GM21825 (cell line): ENCODE data around the gene DDX42.

Experiments
- ATAC-seq: cut with Tn5 transposase; IDR thresholded peaks from one replicate; pipeline ENCODE4 v1.9.1; 2021; ENCODE audit warnings: mild to moderate bottlenecking, moderate library complexity; ENCODE audit not compliant: unreplicated experiment

Gene DDX42

DNA sequence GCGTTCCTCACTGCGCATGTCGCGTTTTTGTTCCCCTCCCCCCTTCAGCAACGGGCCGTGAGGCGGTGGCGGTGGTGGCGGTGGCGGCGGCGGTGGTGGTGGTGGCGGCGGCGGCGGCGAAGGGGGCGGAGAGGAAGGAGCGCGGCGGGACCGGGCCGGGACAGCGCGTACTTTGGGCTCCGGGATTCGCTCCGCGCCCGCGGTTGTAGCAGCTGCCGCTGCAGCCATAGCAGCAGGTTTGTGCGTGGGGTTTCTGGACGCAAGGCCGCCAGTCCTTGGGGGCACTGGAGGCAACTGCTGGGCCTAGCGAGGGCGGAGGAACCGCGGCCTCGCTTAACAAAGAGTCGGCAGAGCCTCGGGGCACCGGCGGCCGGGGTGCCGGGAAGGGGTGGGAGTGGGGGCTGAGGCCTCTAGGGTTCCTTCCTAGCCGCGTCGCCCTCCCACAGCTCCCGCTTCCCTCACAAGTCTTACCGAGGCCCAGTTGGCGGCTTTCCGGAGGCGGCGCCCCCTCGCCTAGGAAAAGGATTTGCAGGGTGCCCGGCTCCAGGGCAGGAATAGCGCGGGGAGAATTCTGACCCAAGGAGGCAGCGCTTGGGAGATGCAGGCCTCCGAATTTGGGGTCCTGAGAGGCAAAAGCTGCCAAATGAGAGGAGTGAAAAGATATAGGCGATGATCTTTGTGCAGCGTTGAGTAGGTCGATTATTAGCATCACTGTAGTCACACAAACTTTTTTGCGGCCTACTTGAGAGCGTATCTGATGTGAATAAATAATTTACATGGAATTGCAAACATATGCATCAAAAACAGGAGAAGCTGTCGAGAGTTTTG lies at the start of gene DDX42:
TSS of gene DDX42 (plus strand) at position 30 of the 828 bp plus-strand sequence. CDS start 12,880 bp downstream, outside the sequence.
- ATAC-seq, result peak; percentile 8

DNA sequence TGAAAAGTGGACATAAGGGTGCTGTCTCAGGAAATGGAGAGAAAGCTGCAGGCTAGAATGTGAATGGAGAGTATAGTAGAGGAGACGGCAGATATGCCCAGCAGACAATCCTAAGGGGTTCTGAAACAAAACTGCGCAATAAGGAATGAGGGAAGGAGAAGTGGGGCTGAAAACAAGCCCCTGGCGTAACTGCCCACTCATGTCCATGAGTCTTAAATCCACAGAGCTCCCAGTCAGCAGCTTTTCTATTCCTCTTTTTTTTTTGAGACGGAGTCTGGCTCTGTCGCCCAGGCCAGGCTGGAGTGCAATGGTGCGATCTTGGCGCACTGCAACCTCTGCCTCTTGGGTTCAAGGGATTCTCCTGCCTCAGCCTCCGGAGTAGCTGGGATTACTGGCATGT lies 38.3 kb upstream of the DDX42 start:
- no peak for ATAC-seq

- ATAC-seq, result no peak
These were observed 33.4 kb upstream of the DDX42 start for GRCh38 chr17:63740464-63741142.

DNA sequence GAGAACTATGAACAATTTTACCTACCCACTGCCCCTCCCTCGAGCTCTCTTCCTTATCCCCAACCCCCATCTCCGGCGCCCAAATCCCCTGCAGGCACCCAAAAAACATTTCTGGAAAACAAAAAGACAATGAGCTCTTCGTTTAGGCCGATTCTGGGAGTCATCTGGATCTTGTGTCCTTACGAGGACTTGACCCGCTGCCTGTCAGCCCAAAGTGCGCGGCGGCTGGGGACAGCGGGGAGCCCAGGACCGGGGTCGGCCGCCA lies 32.9 kb upstream of the DDX42 start:
- ATAC-seq, result no peak

GRCh38 chr17:63741408-63742173 lies 32.4 kb upstream of the DDX42 start, which contains the start of gene STRADA:
TSS of gene STRADA (minus strand) at chr17:63741799. CDS start at chr17:63728369, 13,430 bp downstream.
- ATAC-seq, result peak; percentile 89

GRCh38 chr17:63751806-63752205 lies 22.2 kb upstream of the DDX42 start:
- no peak for ATAC-seq

GRCh38 chr17:63752707-63753106 lies 21.3 kb upstream of the DDX42 start:
- no peak for ATAC-seq

- ATAC-seq, result no peak
These were observed 20.8 kb upstream of the DDX42 start for GRCh38 chr17:63753215-63753614.

GRCh38 chr17:63754046-63754445 lies 19.9 kb upstream of the DDX42 start:
- ATAC-seq, result no peak

GRCh38 chr17:63758428-63758827 lies 15.5 kb upstream of the DDX42 start:
- no peak for ATAC-seq

DNA sequence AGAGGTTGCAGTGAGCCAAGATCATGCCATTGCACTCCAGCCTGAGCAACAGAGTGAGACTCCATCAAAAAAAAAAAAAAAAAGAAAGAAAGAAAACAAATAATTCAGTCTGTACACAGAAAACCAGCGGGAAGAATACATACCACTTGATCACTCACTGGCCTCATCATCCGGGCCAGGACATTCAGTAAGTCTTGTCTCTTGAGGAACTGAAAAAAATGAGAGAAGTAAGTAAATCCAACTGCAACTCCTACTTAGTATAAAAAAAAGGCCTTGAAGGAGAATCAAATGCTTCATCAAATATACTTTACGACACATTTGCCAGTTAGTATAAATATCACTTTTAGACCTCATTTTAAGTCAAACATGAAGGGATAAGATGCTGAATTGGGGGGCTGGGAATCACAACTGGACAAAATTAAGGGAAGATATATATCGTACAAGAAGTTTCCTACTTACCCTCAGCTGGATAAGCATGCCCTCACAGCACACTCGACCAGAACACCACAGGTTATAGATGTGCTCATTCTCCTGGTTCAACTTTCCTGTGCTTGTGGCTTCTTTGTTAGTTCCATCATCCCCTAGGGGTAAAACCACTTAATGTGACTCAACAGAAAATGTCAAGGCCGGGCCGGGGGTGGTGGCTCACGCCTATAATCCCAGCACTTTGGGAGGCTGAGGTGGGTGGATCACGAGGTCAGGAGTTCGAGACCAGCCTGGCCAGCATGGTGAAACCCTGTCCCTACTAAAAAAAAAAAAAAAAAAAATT lies 13.0 kb upstream of the DDX42 start:
- no peak for ATAC-seq

DNA sequence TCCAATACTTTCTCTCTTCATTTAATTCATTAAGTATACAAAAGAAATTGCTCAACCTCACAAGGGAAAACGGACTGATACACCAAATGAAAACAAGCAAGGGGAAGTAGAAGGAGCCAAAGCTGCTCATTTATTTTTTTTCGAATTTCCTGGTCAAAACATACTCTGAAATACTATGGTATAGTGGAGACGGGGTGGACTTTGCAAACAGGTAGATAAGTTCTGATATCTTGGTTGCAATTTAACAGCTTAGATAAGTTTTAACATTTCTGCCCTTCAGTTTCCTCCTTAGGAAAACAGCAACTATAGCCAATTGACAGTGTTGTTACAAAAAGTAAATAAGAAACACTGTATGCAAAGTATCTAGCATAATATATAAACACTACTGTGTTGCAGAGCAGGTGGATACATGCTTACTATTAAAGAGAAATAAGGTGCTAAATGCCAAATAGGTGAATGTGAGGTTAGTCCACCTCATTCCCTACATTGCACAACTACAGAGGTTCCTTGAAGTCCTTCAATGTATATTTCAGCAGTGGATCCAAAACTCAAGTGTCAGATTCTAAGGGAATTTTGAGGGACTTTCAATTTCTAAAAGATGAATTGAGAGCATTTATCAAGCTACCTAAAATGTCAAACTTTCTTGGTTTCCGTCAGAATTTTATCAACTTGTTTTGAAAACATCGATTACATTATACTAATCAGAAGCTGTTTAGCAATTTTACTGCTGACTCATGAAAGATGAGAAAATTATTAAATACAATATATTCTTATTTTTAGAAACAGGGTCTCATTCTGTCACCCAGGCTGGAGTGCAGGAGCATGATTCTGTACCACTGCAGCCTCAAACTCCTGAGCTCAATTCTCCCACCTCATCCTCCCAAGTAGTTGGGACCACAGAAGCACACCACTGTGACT lies 11.6 kb upstream of the DDX42 start:
- no peak for ATAC-seq

GRCh38 chr17:63764716-63765115 lies 9.3 kb upstream of the DDX42 start:
- no peak for ATAC-seq

DNA sequence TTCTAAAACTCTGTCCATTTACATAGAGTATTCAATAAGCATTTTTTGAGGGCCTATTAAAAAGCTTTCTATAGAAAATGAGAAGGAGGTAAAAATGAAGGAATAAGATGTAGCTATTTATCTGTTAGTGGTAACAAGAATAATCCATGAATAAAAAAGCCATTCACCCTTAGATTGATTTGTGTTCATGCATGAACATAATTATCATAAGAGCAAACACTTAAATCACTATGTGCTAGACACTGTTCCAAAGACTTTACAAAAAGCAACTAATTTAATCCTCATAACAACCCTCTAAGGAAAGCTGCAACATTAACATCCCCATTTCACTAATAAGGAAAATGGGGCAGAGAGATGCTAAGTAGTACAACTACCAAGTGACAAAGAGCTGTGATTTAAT lies 7.2 kb upstream of the DDX42 start:
- no peak for ATAC-seq

- no peak for ATAC-seq
These were observed 5.5 kb upstream of the DDX42 start for GRCh38 chr17:63768433-63768832.

GRCh38 chr17:63772801-63773271 lies 1.1 kb upstream of the DDX42 start:
- ATAC-seq, result no peak

GRCh38 chr17:63773272-63774140 lies 464 bp upstream of the DDX42 start, which contains the start of gene CCDC47:
TSS of gene CCDC47 (minus strand) at chr17:63773597. CDS start at chr17:63766175, 7,422 bp downstream.
- ATAC-seq, result peak; percentile 73

DNA sequence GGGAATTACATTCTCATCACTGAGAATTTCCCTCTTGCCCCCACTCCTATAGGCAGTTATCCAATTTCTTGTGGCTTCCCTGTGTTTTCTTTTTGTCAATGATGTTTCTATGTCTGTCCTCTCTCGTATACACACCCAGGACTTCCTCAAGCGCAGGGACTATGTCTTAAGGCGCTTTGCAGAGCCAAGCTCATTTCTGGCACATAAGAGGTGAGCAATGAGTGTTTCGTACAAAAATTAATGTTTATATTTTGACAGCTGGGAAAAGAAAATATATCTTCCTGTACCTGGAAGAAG lies 947 bp downstream of the DDX42 start:
- no peak for ATAC-seq

DNA sequence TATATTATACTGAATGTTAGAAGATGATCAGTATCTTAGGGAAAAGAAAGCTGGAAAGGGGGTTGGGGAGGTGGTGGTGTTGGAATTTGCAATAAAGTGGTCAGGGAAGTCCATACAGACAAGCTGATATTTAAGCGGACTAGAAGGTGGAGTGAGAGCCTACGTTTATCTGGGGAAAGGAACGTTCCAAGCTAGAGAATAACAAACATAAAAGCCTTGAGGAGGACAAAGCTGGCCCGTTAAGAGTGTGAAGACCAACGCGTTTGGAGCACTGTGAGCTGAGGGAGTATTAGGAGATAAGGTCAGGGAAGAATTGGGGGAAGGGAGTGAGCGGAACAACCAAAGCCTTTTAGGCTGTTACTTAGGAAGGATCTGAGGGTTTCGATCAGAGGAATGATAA lies 1.4 kb downstream of the DDX42 start:
- no peak for ATAC-seq
